Measurements from ENCODE around the gene CCDC197.

CCDC197 gene

DNA sequence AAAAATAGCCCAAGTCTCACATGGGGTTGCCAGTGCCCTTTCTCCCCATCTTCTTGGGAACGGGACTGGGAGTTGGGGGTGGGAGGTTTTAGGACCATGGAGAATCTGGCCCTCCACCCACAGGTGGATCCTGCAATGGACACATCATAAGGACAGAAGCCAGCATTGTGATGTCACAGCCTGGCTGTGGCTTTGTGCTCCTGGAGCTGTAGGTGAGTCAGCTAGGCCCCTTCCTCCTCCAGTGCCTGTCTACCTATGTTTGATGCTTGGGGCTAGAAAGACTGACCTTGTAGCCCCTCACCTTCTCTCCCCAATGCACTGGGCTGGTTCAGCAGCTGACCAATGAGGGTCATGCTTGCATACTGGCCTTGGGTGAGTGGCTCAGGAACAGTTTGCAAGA, at the start of gene CCDC197:
Gene CCDC197, plus strand, starts transcription at position 220 of the 400 bp plus-strand sequence. CDS start 831 bp downstream, outside the sequence.
- no peak within 1 kb of the TSS for H3K4me3 ChIP-seq (ENCODE audit: low read depth, low read length)
- DNase-seq (ENCODE audit: low read depth) = no peak
- TF ChIP-seq MYC (IDR thresholded peaks at IDR 0.05; ENCODE audit: low read depth, low read length) (no peak), POLR2A (IDR thresholded peaks at IDR 0.05; ENCODE audit: extremely low read depth, insufficient read length) (no peak)
- TF ChIP-seq, protein P1, sequence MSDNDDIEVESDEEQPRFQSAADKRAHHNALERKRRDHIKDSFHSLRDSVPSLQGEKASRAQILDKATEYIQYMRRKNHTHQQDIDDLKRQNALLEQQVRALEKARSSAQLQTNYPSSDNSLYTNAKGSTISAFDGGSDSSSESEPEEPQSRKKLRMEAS (IDR thresholded peaks at IDR 0.05; ENCODE audit: low read depth, low read length) = no peak
- TF ChIP-seq, protein P2, sequence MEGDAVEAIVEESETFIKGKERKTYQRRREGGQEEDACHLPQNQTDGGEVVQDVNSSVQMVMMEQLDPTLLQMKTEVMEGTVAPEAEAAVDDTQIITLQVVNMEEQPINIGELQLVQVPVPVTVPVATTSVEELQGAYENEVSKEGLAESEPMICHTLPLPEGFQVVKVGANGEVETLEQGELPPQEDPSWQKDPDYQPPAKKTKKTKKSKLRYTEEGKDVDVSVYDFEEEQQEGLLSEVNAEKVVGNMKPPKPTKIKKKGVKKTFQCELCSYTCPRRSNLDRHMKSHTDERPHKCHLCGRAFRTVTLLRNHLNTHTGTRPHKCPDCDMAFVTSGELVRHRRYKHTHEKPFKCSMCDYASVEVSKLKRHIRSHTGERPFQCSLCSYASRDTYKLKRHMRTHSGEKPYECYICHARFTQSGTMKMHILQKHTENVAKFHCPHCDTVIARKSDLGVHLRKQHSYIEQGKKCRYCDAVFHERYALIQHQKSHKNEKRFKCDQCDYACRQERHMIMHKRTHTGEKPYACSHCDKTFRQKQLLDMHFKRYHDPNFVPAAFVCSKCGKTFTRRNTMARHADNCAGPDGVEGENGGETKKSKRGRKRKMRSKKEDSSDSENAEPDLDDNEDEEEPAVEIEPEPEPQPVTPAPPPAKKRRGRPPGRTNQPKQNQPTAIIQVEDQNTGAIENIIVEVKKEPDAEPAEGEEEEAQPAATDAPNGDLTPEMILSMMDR (IDR thresholded peaks at IDR 0.05; ENCODE audit: low read depth, low read length) = no peak

DNA sequence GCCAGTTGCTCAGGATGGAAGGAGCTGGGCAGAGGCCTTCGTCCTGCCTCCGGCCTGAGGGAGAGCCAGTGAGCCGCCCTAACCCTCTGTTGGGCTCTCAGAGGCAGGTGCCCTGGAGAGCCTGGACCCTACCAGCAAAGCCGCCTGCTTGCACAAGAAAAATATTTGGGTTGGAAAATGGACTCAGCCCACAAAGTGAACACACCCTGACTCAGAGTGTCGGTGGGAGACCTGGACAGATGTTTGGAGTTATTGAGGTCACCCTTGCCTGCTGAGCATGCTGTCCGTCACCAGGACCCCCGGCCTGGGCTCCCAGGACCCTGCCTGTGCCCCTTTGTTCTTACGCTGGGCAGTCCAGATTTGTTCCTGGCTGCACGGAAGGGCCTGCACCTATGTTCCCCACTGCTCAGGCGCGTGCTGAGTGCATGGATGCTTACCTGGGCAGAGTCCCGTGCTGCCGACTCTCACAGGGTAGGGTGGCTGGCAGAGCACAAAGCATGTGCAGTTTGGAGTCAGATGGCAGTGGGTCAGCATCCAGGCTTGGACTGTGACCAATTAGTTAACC, 47.5 kb upstream of the CCDC197 start:
- no peak overlapping the region for H3K4me3 ChIP-seq (ENCODE audit: low read depth, low read length)
- no peak for TF ChIP-seq MYC (IDR thresholded peaks at IDR 0.05; ENCODE audit: low read depth, low read length)
- TF ChIP-seq, protein P1 (IDR thresholded peaks at IDR 0.05; ENCODE audit: low read depth, low read length) = no peak
- TF ChIP-seq POLR2A (IDR thresholded peaks at IDR 0.05; ENCODE audit: extremely low read depth, insufficient read length) = no peak
- TF ChIP-seq, protein P2 (IDR thresholded peaks at IDR 0.05; ENCODE audit: low read depth, low read length) = no peak
- no peak for DNase-seq (ENCODE audit: low read depth)

DNA sequence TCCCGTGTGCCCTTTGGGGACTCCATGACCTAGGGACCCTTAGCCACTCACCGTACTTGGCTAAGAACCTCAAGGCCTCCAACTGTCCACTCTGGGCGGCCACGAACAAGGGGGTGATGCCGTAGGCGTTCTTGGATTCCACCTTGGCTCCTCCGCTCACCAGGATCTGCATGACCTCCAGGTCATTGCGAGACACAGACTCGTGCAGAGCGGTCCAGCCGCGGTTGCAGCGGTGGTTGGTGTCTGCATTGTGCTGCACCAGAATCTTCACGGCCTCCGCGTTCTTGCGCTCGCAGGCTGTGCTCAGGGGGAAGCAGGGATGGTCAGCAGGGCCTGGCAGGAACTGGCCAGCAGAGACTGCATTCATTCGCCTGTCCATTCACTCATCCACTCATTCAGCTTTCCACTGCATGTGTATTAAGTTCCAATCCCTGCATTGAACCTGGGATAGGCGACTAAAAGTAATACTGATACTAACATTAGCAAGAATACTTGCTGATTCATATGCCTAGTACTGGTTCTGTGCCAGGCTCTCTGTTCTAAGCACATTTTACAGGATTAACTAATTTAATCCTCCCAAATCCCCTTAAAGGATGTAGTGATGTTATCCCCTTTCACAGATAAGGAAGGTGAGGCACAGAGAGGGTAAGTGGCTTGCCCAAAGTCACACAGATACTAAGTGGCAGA, 46.0 kb upstream of the CCDC197 start:
- TF ChIP-seq, protein P2 (IDR thresholded peaks at IDR 0.05; ENCODE audit: low read depth, low read length) = no peak
- no peak for TF ChIP-seq MYC (IDR thresholded peaks at IDR 0.05; ENCODE audit: low read depth, low read length)
- TF ChIP-seq, protein P1 (IDR thresholded peaks at IDR 0.05; ENCODE audit: low read depth, low read length) = no peak
- TF ChIP-seq POLR2A (IDR thresholded peaks at IDR 0.05; ENCODE audit: extremely low read depth, insufficient read length) = no peak
- no peak overlapping the region for H3K4me3 ChIP-seq (ENCODE audit: low read depth, low read length)
- DNase-seq (ENCODE audit: low read depth) = no peak

DNA sequence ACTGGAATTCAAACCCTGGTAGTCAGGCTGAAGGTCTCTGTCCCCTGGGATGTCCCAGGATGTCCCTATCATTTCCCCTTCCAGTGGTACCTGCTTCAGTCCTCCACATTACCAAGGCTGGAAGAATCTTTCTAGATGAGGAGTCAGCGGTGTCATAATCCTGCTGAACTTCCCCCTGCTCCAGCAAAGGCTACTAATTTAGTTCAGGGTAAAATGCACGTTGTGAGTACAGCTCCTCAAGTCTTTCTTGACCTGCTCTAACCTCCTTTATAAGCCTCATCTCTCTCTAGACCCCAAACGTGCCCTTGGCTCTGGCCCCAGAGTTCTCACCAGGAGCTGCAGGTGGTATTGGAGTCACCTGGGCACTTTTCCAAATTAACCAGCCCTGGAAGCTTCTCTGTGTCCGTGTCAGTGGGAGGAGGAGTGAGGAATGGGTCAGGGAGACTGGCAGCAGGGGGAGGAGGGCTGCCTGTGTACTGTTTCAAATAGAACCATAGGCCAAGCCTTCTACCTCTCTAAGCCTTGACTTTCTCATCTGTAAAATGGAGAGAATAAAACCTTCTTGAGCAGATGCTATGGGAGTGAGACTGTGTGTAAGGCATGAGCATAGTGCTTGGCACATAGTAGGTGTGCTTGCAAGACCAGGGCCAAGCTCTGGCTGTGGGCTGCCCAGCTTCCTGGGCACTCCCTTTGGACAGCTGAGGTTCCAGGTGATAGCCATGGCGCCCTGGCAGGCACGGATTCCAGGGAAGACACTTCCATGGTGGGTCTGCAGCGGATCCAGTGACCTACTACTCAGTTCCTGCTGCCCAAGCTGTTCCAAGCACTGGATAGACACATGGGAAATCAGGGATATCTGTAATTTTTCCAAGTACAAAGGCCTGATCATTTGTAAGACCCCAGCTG, 45.2 kb upstream of the CCDC197 start:
- no peak overlapping the region for H3K4me3 ChIP-seq (ENCODE audit: low read depth, low read length)
- no peak for DNase-seq (ENCODE audit: low read depth)
- TF ChIP-seq, protein P2 (IDR thresholded peaks at IDR 0.05; ENCODE audit: low read depth, low read length) = no peak
- TF ChIP-seq, protein P1 (IDR thresholded peaks at IDR 0.05; ENCODE audit: low read depth, low read length) = no peak
- TF ChIP-seq POLR2A (IDR thresholded peaks at IDR 0.05; ENCODE audit: extremely low read depth, insufficient read length) = no peak
- TF ChIP-seq MYC (IDR thresholded peaks at IDR 0.05; ENCODE audit: low read depth, low read length) = no peak

DNA sequence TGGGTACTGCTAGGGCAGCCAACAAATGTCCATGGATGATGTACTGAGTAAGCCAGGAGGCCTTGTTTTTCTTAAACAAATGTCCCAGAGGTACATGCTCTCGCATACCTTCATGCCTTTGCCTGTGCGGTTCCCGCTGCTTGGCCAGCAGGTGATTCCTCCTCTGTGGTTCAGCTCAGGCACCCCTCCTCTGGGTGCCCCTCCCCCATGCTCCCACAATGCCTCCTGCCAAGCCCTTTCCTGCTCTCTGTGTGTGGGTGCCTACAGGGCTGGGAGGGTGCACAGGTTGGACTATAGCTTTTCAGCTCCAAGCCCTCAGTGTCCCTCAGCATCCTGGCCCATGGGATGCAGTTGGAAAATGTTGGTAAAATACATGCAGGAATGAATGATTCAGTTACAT, 44.3 kb upstream of the CCDC197 start:
- TF ChIP-seq, protein P1 (IDR thresholded peaks at IDR 0.05; ENCODE audit: low read depth, low read length) = no peak
- no peak for TF ChIP-seq MYC (IDR thresholded peaks at IDR 0.05; ENCODE audit: low read depth, low read length)
- TF ChIP-seq, protein P2 (IDR thresholded peaks at IDR 0.05; ENCODE audit: low read depth, low read length) = no peak
- TF ChIP-seq POLR2A (IDR thresholded peaks at IDR 0.05; ENCODE audit: extremely low read depth, insufficient read length) = no peak
- no peak for DNase-seq (ENCODE audit: low read depth)
- H3K4me3 ChIP-seq (ENCODE audit: low read depth, low read length) = no peak overlapping the region
